CD14-positive monocyte (primary cell): ENCODE data around the gene FAM177B. TPM values are rescaled to one million over a fixed set of nuclear protein-coding genes. Genes with fewer than 3 reads are reported as not detected.

Source experiments
- DNase-seq, 3 donors: peaks; one replicate each; pipeline ENCODE4 v3.0.0-alpha.2; 2011 to 2022
- H2AFZ ChIP-seq: 2 replicates; pipeline ENCODE4 v1.6.0; 2012; ENCODE audit warnings: mild to moderate bottlenecking, low read depth, low read length, inconsistent platforms; ENCODE audit not compliant: insufficient read depth, poor library complexity, severe bottlenecking
- H3K27ac ChIP-seq, 2 donors: 1 replicate in 1 of 2; 2 replicates in 1 of 2; pipeline ENCODE4 v1.5.1; 2012 to 2013; ENCODE audit warnings: low read length in 2 of 2, control low read depth in 1 of 2, inconsistent platforms in 1 of 2, low read depth in 1 of 2, mild to moderate bottlenecking in 1 of 2
- H3K27me3 ChIP-seq, 2 donors: one replicate each; pipeline versions ENCODE4 v1.6.0 to v1.6.1; 2011 to 2013; ENCODE audit warnings: low read length in 2 of 2; ENCODE audit not compliant: control insufficient read depth in 2 of 2, insufficient read depth in 2 of 2
- H3K36me3 ChIP-seq, 2 donors: replicated peaks in 1 of 2; 1 replicate in 1 of 2; 2 replicates in 1 of 2; pipeline versions ENCODE4 v1.5.1 to v1.6.1; 2012 to 2013; ENCODE audit warnings: low read length in 2 of 2, control low read depth in 1 of 2, inconsistent platforms in 1 of 2, mild to moderate bottlenecking in 1 of 2; ENCODE audit not compliant: insufficient read depth in 2 of 2, control insufficient read depth in 1 of 2
- H3K4me1 ChIP-seq, 2 donors: 1 replicate in 1 of 2; 2 replicates in 1 of 2; pipeline versions ENCODE4 v1.5.1 to v1.6.1; 2012 to 2013; ENCODE audit warnings: low read length in 2 of 2, control low read depth in 1 of 2, inconsistent platforms in 1 of 2, mild to moderate bottlenecking in 1 of 2, moderate library complexity in 1 of 2; ENCODE audit not compliant: insufficient read depth in 2 of 2, control insufficient read depth in 1 of 2
- H3K4me2 ChIP-seq: replicated peaks from 2 replicates; pipeline ENCODE3; 2012; ENCODE audit warnings: low read length, moderate library complexity, mild to moderate bottlenecking; ENCODE audit not compliant: poor library complexity, severe bottlenecking; ENCODE audit errors: extremely low read depth
- H3K4me3 ChIP-seq, 3 experiments: fragments of 200-600 bp in 1 of 3; sonication (generic) in 1 of 3; replicated peaks in 1 of 3; 1 replicate in 2 of 3; 2 replicates in 1 of 3; pipeline ENCODE4 v1.5.1; 2011 to 2013; ENCODE audit warnings: low read length in 3 of 3, mild to moderate bottlenecking in 3 of 3, control low read depth in 2 of 3, low read depth in 2 of 3, inconsistent platforms in 1 of 3, moderate library complexity in 1 of 3
- H3K79me2 ChIP-seq: 2 replicates; pipeline ENCODE4 v1.6.0; 2012; ENCODE audit warnings: mild to moderate bottlenecking, control low read depth, inconsistent platforms, low read length, moderate library complexity; ENCODE audit not compliant: insufficient read depth
- H3K9ac ChIP-seq: 2 replicates; pipeline ENCODE4 v1.6.0; 2017; ENCODE audit warnings: low read length, mild to moderate bottlenecking; ENCODE audit not compliant: insufficient read depth, poor library complexity, severe bottlenecking
- H3K9me3 ChIP-seq, 2 donors: replicated peaks in 1 of 2; 1 replicate in 1 of 2; 2 replicates in 1 of 2; pipeline versions ENCODE4 v1.5.1 to v1.6.1; 2012 to 2013; ENCODE audit warnings: low read length in 2 of 2, control low read depth in 1 of 2; ENCODE audit not compliant: control insufficient read depth in 1 of 2, insufficient read depth in 1 of 2
- H4K20me1 ChIP-seq: 2 replicates; pipeline ENCODE4 v1.6.0; 2012; ENCODE audit warnings: mild to moderate bottlenecking, low read length, control low read depth, moderate library complexity; ENCODE audit not compliant: insufficient read depth
- H3K27ac Mint-ChIP-seq, 7 donors: one replicate each; pipeline ENCODE4 v1.8.0; 2020; ENCODE audit warnings: mild to moderate bottlenecking in 7 of 7, mixed read lengths in 7 of 7, moderate library complexity in 6 of 7, inconsistent platforms in 2 of 7
- H3K27me3 Mint-ChIP-seq, 3 donors: one replicate each; pipeline ENCODE4 v1.8.0; 2021 to 2022; ENCODE audit warnings: low read depth in 3 of 3, mild to moderate bottlenecking in 3 of 3, mixed read lengths in 3 of 3, moderate library complexity in 3 of 3, inconsistent platforms in 1 of 3
- H3K36me3 Mint-ChIP-seq, 2 donors: one replicate each; pipeline ENCODE4 v1.8.0; 2020; ENCODE audit warnings: mixed read lengths in 2 of 2, inconsistent platforms in 1 of 2, mild to moderate bottlenecking in 1 of 2
- H3K4me1 Mint-ChIP-seq: one replicate; pipeline ENCODE4 v1.8.0; 2020; ENCODE audit warnings: mild to moderate bottlenecking, mixed read lengths
- H3K4me3 Mint-ChIP-seq, 2 donors: one replicate each; pipeline ENCODE4 v1.8.0; 2020; ENCODE audit warnings: mild to moderate bottlenecking in 2 of 2, mixed read lengths in 2 of 2, moderate library complexity in 1 of 2
- H3K9me3 Mint-ChIP-seq, 7 donors: one replicate each; pipeline ENCODE4 v1.8.0; 2020 to 2022; ENCODE audit warnings: mixed read lengths in 7 of 7, mild to moderate bottlenecking in 6 of 7, moderate library complexity in 6 of 7, inconsistent platforms in 2 of 7
- CTCF ChIP-seq: fragments of 200-600 bp; IDR thresholded peaks from one replicate; pipeline ENCODE4 v1.8.0; 2022; ENCODE audit warnings: antibody characterized with exemption, mild to moderate bottlenecking
- WGBS: methylation state at CpG from one replicate; pipeline ENCODE4 v1.1.5; 2013; ENCODE audit warnings: missing lambda C conversion rate; ENCODE audit not compliant: insufficient coverage; 5-methylcytosine and 5-hydroxymethylcytosine counted together
- intact Hi-C, 2 donors: fragments of 100-400 bp; cut with micrococcal nuclease; formaldehyde crosslinking; loops; one replicate each; pipeline versions ENCODE4 v1.15.0 to v1.15.1; 2023
- polyA minus RNA-seq: library from RNA; depleted of rRNA, polyadenylated mRNA; stranded (reverse); fragments of >200 nt; gene quantifications from 2 replicates; pipeline ENCODE4 v1.2.3, GENCODE V29; 2012
- polyA plus RNA-seq, 3 donors: library from polyadenylated mRNA; depleted of rRNA in 1 of 3; unstranded in 2 of 3; stranded (reverse) in 1 of 3; fragments of 300-500 nt in 2 of 3; fragments of >200 nt in 1 of 3; fragmentation: Illumina TruSeq in 2 of 3; gene quantifications; 1 replicate in 2 of 3; 2 replicates in 1 of 3; pipeline ENCODE4 v1.2.3, GENCODE V29; 2012 to 2021
- total RNA-seq, 12 experiments: library from RNA in 1 of 12; stranded (reverse) in 1 of 12; fragments of 120-200 nt in 1 of 12; gene quantifications; one replicate each; pipeline ENCODE4 v1.2.4 and lab custom pipeline; 2013 to 2026; ENCODE audit warnings: mixed read lengths in 6 of 12, inconsistent platforms in 1 of 12

Gene FAM177B
- total RNA-seq (2013) = 0.73 TPM
- polyA plus RNA-seq (not detected), polyA minus RNA-seq (not detected in 2 replicates), total RNA-seq (lab: John Stamatoyannopoulos, UW) (0.47 to 15.9 (median 1.3) reads per million in 11 experiments)

- H3K27ac ChIP-seq = no peak within 1 kb of the TSS
- Mint-ChIP-seq H3K4me3 (no peak within 1 kb of the TSS), H3K4me1 (peaks cover 6% of the 10 kb centered on the region), H3K27me3 (no peaks in the 10 kb centered on the region), H3K27ac (no peak within 1 kb of the TSS), H3K9me3 (no peaks in the 10 kb centered on the region), H3K36me3 (peaks cover 33 to 41% of the 10 kb centered on the region in 2 donors)
- H3K4me3 ChIP-seq = no peak within 1 kb of the TSS
- peaks cover 40 to 51% of the 10 kb centered on the region in 2 donors for H3K36me3 ChIP-seq
- no CpG with 5 or more reads among the region's 1 CpG for WGBS
- intact Hi-C loops = loop anchor here in 1 of 2 donors (10.0 kb wide), 1 partner anchor 348 kb away; no protein-coding TSS in a partner anchor
- no peaks in the 10 kb centered on the region for H3K79me2 ChIP-seq
- DNase-seq = no peak
- H3K4me1 ChIP-seq = no peaks in the 10 kb centered on the region
- no peak within 1 kb of the TSS for H3K4me2 ChIP-seq
- H3K9ac ChIP-seq = no peak within 1 kb of the TSS
- H3K9me3 ChIP-seq = no peaks in the 10 kb centered on the region
- no peak within 1 kb of the TSS for H2AFZ ChIP-seq
- H4K20me1 ChIP-seq = no peaks in the 10 kb centered on the region
- TF ChIP-seq CTCF = no peak
- H3K27me3 ChIP-seq = no peaks in the 10 kb centered on the region
Measured at GRCh38 chr1:222736972-222737371, at the start of gene FAM177B. Gene FAM177B, plus strand, starts transcription at chr1:222737202. Its CDS starts 9,344 bp downstream, at chr1:222746546.

- Histone ChIP-seq H3K27ac (no peak overlapping the region), H4K20me1 (peaks cover 7% of the 10 kb centered on the region), H3K36me3 (peaks cover 41 to 67% of the 10 kb centered on the region in 2 donors), H3K4me3 (no peak overlapping the region), H3K4me1 (no peaks in the 10 kb centered on the region), H2AFZ (no peak overlapping the region), H3K4me2 (no peak overlapping the region), H3K27me3 (no peaks in the 10 kb centered on the region), H3K9me3 (no peaks in the 10 kb centered on the region), H3K79me2 (peaks cover 9% of the 10 kb centered on the region), H3K9ac (no peak overlapping the region)
- no CpG with 5 or more reads among the region's 1 CpG for WGBS
- no peak overlapping the region for H3K4me3 Mint-ChIP-seq
- no peak for TF ChIP-seq CTCF
- no peaks in the 10 kb centered on the region for H3K4me1 Mint-ChIP-seq
- DNase-seq = no peak
- H3K27me3 Mint-ChIP-seq = no peaks in the 10 kb centered on the region
- H3K27ac Mint-ChIP-seq = peak overlapping the region in 1 of 7 donors; percentile 39
- H3K9me3 Mint-ChIP-seq = no peaks in the 10 kb centered on the region
- intact Hi-C loops = no loop called here
- H3K36me3 Mint-ChIP-seq = peaks cover 34 to 38% of the 10 kb centered on the region in 2 donors
Measured at GRCh38 chr1:222691016-222691415, 46.0 kb upstream of the FAM177B start.
